Measurements from ENCODE around the gene ST8SIA4. TPM values are rescaled to one million over a fixed set of nuclear protein-coding genes. Genes with fewer than 3 reads are reported as not detected.

Gene ST8SIA4
- total and polyA plus RNA-seq, 10 of the 15 experiments (the other 5 are each of a cell fraction or from before 2014, with no cell fraction given), result 4.4 to 30.9 (median 19.5) TPM

DNA sequence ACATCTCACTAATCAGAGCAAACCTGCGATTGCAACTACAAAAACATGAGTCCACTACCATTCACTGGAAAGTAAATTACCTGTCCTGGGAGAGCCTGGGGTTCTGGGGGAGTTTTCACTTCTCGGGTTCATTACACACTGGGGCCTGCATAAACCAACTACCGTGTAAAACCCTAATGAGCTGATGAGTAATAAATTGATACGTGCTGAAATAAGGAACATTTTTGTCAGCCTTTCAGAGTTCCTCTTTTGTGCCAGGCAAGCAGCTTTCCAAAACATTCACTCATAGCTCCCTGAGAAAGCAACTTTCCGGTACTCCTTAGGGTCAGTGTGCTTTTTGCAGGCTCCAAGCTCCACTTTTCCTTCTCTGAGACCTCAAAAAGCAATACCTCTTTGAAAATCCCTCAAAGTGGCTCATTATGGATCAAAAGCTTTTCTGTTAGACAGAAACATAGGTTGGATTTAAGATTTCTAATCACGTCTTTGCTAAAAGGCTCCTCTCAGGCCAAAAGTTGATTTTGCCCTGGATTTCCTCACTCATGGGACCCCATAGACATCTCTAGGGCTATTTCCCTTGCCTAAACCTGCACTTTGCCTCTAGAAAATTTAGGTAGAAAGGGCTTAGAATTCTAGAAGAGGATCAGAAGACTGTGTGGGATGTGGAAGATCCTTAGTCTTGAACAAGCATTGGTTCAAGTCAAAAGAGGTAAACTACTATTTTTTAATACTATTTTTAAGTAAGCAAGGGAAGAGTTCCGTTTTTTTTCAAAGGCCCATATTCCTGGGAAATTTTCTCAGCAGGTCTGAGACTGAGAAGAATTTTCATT, 74.8 kb downstream of the ST8SIA4 start (continued):
- TF ChIP-seq, protein P1, sequence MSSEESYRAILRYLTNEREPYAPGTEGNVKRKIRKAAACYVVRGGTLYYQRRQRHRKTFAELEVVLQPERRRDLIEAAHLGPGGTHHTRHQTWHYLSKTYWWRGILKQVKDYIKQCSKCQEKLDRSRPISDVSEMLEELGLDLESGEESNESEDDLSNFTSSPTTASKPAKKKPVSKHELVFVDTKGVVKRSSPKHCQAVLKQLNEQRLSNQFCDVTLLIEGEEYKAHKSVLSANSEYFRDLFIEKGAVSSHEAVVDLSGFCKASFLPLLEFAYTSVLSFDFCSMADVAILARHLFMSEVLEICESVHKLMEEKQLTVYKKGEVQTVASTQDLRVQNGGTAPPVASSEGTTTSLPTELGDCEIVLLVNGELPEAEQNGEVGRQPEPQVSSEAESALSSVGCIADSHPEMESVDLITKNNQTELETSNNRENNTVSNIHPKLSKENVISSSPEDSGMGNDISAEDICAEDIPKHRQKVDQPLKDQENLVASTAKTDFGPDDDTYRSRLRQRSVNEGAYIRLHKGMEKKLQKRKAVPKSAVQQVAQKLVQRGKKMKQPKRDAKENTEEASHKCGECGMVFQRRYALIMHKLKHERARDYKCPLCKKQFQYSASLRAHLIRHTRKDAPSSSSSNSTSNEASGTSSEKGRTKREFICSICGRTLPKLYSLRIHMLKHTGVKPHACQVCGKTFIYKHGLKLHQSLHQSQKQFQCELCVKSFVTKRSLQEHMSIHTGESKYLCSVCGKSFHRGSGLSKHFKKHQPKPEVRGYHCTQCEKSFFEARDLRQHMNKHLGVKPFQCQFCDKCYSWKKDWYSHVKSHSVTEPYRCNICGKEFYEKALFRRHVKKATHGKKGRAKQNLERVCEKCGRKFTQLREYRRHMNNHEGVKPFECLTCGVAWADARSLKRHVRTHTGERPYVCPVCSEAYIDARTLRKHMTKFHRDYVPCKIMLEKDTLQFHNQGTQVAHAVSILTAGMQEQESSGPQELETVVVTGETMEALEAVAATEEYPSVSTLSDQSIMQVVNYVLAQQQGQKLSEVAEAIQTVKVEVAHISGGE (CRISPR knock-in tag; IDR thresholded peaks at IDR 0.05), result no peak
- no peak for TF ChIP-seq TCF7 (IDR thresholded peaks at IDR 0.05; ENCODE audit: borderline replicate concordance)
- TF ChIP-seq TCF12 (IDR thresholded peaks at IDR 0.05; ENCODE audit: low read depth, low read length), result peak; percentile 60; the same call in 1 of the 2 replicates
- peak; percentile 77 for TF ChIP-seq RUNX3 (IDR thresholded peaks at IDR 0.05; ENCODE audit: low read length)
- TF ChIP-seq FOXK2 (IDR thresholded peaks at IDR 0.05), result no peak
- no peak for TF ChIP-seq HDAC2 (IDR thresholded peaks at IDR 0.05)
- TF ChIP-seq, protein P2, sequence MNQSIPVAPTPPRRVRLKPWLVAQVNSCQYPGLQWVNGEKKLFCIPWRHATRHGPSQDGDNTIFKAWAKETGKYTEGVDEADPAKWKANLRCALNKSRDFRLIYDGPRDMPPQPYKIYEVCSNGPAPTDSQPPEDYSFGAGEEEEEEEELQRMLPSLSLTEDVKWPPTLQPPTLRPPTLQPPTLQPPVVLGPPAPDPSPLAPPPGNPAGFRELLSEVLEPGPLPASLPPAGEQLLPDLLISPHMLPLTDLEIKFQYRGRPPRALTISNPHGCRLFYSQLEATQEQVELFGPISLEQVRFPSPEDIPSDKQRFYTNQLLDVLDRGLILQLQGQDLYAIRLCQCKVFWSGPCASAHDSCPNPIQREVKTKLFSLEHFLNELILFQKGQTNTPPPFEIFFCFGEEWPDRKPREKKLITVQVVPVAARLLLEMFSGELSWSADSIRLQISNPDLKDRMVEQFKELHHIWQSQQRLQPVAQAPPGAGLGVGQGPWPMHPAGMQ (IDR thresholded peaks at IDR 0.05; ENCODE audit: borderline replicate concordance), result no peak
- TF ChIP-seq MLLT1 (IDR thresholded peaks at IDR 0.05), result no peak
- no peak for TF ChIP-seq CBX3 (IDR thresholded peaks at IDR 0.05; ENCODE audit: borderline replicate concordance, low read depth)
- no peak for TF ChIP-seq PRDM15 (CRISPR knock-in tag; IDR thresholded peaks at IDR 0.05)
- TF ChIP-seq IRF3 (IDR thresholded peaks at IDR 0.05), result no peak
- TF ChIP-seq RCOR1 (conservative IDR thresholded peaks at IDR 0.05; ENCODE audit: low read depth, low read length), result no peak; the same call in 1 of the 2 replicates
- no peak for TF ChIP-seq RFX5 (IDR thresholded peaks at IDR 0.05; ENCODE audit: low read depth, low read length)
- peak; percentile 53; the same call in 1 of the 2 replicates for TF ChIP-seq TBL1XR1 (IDR thresholded peaks at IDR 0.05; ENCODE audit: low read depth, low read length)
- no peak for TF ChIP-seq CEBPB (IDR thresholded peaks at IDR 0.05; ENCODE audit: borderline replicate concordance in 1 of 2, low read depth in 2 of 2, low read length in 2 of 2)
- TF ChIP-seq POLR2A (IDR thresholded peaks at IDR 0.05; ENCODE audit: low read depth, low read length), result no peak
- no peak for TF ChIP-seq ZNF384 (IDR thresholded peaks at IDR 0.05; ENCODE audit: borderline replicate concordance, low read depth, low read length)
- TF ChIP-seq GATAD2B (conservative IDR thresholded peaks at IDR 0.05; ENCODE audit: low read depth), result peak; percentile 70
- peak; percentile 28 for TF ChIP-seq TAF1 (IDR thresholded peaks at IDR 0.05; ENCODE audit: borderline replicate concordance, low read depth, low read length)
- 0 out of 2 replicates have a peak, but pooled peaks have one; percentile 32 for TF ChIP-seq GABPA (IDR thresholded peaks at IDR 0.05; ENCODE audit: low read depth)

Measured in GM12878 (cell line).